Measurements from ENCODE around the gene MRPS9.

Gene MRPS9

DNA sequence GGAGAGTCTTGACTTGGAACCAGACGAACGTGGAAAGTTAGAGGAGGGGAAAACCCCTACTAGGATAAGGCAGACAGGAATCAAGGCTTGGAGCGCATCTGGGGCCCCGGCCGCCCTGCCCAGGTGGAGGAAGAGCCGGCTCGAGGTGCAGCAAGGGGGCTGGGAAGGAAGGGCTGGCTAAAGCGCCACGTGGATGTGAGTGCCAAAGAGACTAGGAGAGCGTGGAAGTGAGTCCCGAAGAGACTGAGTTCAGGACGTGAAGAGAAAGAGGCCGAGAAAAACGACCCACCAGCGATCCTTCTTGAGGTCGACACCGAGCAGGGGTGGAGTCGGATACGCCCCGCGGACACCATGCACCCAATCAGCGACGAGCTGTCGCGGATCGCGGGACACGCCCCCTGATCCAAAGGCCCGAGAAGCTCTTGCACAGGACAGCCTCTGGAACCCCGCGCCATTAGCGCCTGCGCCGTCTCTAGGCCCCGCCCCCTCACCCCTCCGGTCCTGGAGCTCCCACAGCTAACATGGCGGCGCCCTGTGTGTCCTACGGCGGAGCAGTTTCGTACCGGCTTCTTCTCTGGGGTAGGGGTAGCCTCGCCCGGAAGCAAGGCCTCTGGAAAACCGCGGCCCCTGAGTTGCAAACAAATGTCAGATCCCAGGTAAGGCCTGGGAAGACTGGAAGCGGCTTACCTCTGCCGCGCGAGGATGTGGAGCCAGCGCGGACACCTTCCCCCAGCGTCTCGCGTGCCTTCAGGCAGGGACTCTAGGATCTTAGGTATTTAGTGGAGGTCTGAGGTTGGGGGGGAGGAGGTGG is at the start of gene MRPS9:
MRPS9 (plus strand) TSS at position 498 of the 811 bp plus-strand sequence; CDS start at position 522, 24 bp downstream.
- DNase-seq (ENCODE audit: low spot score): peak; percentile 99

DNA sequence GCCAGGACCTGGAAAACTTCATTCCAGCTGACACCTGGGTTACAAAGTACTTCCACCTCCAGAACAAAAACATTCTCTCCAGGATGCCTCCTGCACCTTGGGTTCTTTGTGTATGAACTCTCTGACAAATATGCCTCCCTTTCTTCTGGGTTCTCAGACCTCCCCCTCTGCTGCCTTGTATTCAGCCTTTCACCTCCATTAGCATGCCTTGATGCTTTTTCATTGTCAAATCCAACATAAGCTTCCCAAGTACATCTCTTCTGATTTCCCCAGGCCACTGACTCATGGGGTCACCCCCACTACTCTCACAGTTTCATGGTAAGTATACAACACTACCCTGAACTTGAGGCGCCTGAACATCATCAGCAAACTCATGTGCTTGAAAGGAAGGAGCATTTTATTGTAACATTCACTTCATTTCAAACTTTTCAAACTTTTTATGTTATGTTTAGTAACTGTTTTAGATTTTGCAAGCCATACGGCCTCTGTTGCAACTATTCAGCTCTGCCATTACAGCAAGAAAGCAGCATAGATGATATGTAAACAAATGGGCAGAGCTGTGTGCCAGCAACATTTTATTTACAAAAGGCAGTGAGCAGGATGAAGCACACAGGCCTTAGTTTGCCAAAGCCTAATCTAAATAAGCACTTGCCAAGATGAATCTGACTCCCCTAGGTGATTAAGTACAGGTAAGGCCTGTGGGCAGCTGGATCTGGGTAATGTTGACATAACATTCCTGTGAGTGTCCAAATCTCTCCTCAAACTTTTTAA is 32.5 kb upstream of the MRPS9 start:
- DNase-seq (ENCODE audit: low spot score): no peak

DNA sequence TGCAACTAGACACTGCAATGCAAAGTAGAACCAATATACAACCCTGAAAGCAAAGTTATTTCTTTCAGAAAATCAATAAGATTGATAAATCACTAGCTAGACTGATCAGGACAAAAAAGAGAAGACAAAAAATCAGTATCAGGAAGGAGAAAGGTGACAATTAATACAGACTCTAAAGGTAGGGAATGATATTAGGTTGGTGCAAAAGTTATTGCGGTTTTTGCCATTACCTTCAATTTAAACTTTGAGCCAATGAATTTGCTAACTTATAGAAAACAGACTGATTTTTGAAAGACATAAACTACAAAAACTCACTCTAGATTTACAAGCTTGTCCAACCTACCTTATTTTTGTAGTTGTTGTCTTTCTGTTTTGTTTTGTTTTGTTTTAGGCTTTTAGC is 30.5 kb upstream of the MRPS9 start:
- DNase-seq (ENCODE audit: low spot score): no peak

DNA sequence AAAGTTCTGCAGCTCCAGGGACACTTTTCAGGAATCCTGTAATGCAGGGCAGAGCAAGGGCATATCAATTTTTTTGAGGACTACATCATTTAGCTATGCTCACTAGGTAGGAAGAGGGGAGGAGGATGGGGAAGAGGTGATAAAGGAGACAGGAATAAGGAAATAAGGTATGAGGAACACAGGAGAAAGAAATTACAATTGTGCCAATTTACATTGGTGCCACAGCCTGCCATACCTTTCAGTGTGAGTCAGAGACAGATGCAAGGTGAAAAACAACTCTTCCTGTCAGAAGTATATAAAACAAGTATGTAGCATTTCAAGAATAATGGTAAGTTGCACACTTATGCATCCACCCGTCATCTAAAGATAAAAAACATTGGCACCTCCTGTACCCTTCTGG is 5.4 kb upstream of the MRPS9 start:
- DNase-seq (ENCODE audit: low spot score): no peak

DNA sequence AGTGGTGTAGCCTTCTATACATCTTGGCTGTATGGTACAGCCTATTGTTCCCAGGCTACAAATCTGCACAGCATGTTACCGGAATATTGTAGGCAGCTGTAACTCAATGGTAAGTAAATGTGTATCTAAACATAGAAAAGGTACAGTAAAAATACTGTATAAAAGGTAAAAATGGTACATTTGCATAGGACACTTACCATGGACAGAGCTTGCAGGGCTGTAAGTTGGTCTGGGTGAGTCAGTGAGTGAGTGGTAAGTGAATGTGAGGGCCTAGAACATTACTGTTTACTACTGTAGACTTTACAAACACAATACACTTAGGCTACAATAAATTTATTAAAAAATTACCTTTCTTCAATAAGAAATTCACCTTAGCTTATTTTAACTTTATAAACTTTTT is 3.7 kb upstream of the MRPS9 start:
- DNase-seq (ENCODE audit: low spot score): no peak

DNA sequence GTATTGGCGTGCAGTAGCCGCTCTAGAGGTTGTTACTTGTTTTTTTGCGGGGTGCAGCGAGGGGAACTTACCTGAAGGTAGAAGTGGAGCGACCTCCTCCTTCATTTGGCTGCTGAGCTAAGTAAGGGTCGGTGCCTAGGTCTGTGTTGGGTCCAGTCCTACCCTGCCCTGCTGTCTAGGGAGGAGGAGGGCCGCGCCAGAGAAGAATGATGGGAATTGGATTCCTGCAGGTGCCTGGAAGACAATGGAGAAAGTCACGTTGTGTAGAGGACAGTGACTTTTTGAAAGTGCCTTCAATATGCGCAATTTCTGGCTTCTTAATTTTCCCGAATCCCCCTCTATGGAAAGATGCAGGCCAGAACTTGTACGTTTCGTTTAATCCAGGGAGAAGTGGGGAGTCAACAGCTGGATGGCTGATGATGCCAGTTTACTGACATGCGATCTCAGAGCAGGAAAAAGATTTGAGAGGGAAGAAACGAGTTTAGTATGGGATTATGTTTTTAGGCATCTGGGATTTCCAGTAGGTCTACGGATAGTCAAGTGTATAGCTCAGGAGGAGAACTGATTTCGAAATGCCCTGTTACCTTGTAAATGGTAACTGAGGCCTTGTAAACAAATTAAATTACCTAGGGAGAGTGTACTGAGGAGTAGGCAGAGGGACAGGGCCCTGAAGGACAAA is 653 bp downstream of the MRPS9 start:
- DNase-seq (ENCODE audit: low spot score): peak; percentile 31

DNA sequence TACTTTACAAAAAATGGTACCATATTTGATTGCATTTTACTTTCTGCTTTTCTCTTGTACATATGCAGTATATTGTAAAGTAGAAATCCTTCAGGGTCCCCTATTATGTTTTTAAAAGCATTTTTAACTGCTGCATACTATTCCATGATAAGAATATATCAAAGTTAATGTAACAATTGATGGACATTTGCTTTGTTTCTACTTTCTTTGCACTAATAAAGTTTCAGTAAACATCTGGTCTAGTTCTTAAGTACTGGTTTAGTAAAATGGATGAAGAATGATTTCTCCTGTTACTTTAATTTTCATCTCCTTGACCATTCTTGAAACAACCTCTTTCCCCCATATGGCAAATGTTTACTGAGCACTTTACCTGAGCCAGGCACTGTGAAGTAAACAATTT is 1.7 kb downstream of the MRPS9 start:
- DNase-seq (ENCODE audit: low spot score): no peak

DNA sequence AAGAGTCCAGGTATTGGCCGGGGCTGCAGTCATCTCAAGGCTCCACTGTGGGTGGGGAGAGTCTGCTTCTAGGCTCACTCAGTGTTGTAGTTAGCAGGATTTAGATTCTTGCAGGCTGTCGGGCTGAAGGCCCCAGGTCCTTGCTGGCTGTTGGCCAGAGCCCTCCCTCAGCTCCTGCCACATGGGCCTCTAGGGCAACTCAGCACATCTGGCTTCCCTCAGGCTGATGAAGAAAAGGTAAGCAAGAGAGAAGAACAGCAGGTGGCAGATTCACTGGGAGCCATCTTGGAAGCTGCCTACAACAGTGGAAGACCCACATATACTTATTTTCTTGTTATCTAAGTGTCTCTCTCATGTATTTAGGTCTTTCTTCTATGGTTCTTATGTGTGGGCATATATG is 4.3 kb downstream of the MRPS9 start:
- no peak for DNase-seq (ENCODE audit: low spot score)

DNA sequence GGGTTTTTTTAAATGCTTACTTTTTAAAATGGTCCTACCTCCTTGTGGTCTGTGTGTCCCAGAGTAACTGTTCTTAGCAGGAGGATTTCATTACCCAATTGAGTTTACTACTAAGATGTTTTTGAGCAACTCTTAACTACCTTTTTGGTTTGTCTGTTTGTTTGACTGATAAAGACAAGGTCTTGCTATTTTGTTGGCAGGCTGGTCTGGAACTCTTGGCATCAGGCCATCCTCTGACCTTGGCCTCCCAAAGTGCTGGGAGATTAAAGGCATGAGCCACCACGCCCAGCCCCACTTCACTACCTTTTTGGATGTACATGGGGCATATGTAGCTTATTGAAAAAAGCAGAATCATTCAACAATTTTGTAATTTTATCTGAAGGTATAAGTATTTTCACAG is 14.9 kb downstream of the MRPS9 start:
- DNase-seq (ENCODE audit: low spot score): no peak

DNA sequence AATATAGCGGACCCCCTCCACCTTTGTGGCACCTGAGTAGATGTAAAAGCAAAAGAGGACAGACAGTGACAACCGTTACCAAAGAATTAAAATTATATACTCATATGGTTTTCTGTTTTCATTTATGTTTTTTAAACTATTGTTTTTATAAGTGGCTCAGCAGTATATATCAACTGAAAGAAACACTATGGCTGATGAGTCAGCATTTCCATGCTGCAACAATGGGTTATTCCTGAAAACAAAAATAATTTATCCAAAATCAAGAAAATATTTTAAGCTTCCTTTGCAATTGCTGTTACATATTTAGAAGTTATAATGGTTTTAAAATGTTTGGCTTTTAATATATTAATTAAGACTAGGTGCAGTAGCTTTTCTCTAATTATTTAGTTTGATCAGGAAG is 17.7 kb downstream of the MRPS9 start:
- no peak for DNase-seq (ENCODE audit: low spot score)

DNA sequence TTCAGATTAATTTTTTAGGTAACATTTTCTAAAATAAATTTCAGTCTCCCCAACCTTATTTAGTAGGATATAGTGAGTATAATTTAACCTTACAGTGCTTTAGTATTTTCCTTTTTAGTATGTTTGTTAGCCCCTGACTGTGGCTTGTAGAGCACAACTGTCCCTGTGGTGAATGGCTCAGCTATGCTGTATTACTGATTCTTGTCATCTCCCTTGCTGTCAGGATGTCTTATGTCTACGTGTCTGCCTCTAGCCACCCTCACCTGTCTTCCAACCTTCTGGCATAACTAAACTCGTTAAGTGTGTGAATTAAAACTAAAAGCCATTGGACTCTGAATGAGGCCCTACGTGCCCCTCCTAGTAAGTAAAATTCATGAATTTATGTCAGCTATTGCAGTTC is 18.4 kb downstream of the MRPS9 start:
- no peak for DNase-seq (ENCODE audit: low spot score)

DNA sequence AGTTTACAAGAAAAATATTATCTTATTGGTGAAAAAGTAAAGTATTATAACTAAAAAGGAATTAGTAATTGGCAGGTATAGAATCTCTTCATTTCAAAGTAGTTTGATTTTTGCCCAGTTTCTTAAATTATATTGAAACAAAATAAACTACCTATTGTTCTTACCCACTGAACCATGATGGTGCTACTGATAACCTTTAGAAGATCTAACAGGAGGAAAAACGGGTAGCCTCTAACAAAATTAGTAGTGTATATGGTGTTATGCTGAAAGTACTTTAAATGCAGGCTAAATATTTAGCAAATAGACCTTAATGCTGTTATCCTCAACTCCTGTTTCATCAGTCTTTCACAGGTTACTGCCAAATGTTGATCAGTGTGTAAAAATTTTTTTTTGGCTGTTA is 19.1 kb downstream of the MRPS9 start:
- DNase-seq (ENCODE audit: low spot score): no peak

DNA sequence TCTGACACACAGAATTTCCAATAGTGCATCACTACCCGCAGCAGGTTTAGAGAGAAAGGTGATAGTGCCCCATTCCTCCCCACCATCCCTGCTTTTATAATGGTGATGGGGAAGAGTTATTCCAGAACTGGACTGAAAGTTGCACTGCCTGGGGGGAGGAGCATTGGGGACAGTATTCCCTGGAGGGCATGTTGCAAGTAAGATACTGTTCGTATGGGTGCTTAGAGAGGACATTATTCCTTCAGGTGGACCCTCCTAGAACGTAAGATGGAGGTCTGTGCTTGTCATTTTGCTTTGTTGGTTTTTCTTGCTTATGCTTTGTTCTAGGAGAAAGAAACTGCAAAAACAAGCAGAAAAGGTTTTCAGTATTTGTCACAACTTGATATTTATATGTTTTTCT is 23.7 kb downstream of the MRPS9 start:
- no peak for DNase-seq (ENCODE audit: low spot score)

DNA sequence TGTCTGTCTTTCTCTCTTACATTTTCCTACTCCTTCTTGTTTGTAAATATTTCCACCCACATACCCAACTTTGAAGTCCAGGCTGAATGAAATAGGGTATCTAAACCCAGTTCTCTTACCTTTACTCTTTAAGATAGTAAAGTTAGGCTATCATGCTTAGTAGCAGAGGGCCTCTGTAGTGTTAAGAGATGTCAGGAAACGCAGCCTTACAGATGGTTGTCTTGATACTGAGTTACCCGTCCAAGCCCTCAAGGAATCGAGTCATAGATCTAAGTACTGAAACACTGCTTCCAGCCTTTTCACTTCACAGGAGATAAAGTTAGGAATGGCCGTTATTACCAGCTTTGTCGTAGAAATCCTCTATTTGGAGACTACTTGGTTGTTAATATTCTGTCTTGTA is 24.3 kb downstream of the MRPS9 start:
- DNase-seq (ENCODE audit: low spot score): no peak

DNA sequence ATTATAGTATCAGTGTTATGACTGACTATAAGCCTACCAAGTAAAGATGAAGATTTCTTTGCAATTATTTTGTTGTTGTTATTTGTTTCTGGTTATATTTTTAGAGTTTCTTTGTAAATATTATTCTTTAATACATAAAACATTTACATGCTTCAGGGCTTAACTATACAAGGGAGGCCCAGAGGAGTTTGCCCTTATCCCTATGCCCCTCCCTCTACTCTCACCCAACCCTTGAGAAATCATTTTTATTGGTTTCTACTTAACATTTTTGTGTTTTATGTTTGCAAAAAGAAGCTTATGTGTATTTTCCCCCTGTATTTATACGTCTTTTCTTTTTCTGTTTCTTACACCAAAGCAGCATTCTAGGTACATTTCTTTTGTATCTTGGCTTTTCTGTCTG is 30.5 kb downstream of the MRPS9 start:
- DNase-seq (ENCODE audit: low spot score): no peak

DNA sequence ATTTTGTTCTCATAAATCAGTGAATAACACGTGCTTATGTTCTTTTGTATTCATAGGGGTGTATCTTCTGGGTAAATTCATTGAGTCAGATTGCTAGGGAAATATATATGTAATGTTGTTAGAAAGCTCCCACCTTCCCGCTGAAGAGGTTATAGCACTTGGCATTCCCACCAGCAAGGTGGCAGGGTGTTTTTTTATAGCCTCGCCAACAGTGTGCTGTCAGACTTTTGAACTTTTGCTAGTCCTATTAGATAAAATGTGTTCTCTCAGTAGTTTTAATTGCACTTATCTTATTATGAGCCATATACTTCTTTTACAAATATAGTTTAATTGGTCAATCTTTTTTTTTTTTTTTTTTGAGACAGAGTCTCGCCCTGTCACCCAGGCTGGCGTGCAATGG is 31.0 kb downstream of the MRPS9 start:
- DNase-seq (ENCODE audit: low spot score): no peak

DNA sequence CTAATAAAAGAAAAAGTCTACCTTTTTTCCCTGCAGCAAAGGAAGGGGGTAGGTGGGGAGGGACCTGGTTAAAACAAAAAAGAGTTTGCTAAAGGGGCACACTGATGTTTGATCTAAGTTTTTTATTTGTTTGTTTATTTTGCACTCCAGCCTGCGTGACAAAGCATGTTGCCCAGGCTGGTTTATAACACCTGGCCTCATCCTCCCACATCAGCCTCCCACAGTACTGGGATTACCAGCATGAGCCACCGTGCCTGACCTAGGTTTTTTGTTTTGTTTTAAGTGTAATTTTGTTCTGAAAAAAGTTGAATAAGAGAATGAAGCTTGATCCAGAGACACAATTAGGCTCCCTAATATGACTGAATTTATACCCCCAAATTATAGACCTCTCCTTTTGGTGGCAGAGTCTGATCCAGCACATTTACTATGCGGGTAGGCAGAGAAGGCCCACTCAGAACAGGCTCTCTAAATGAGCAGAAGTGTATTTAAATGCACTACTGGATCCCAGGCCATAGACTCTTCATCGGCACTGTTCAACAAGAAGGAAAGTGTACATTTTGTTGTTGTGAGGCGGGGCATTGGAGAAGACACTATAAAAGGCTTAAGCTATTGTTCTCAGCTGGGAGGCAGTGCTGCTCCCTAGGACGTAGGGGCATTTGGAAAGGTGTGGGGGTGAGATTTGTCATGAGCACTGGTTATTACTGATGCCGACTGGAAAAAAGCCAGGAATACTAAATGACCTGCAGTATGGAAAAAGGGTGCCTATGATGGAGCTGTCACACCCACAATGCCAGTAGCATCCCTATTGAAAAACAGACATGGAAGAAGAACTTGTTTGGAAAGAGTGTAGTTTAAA is 32.4 kb downstream of the MRPS9 start:
- DNase-seq (ENCODE audit: low spot score): no peak

DNA sequence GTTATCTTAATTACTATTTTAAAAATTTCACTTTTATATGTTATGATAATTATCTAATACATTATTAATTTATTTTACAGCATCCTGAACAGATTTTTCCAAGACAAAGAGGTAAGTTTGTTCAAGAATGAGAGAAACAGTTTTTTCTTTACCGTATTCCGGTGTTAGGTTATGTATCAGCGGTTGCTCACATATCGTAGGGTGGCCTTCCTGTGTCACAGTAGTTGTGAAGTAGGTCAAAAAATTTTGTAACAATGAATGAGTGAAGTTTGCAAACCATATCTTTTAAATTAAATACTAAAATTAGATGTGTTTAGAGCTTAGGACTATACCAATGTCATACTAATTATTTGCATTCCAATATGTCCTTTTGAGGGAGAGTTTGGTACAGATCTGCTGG is 33.5 kb downstream of the MRPS9 start:
- no peak for DNase-seq (ENCODE audit: low spot score)

DNA sequence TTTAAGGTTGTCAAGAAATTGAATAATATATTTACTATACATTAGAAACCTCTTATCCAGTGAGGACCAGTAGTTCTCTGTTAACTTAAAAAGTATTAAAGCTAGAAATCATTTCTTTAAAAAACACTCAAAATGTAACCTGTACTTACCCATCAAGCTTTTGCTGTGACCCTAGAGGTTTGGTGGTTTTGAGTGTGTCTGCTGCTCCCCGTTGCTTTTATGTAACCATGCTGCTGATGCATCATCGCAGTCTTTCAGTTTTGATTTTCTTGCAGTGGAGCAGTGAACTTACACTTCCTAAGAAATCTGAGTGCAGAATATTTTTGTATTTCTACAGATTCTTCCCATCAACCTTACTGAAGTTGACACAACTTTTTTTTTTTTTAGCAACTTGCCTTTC is 34.2 kb downstream of the MRPS9 start:
- no peak for DNase-seq (ENCODE audit: low spot score)

DNA sequence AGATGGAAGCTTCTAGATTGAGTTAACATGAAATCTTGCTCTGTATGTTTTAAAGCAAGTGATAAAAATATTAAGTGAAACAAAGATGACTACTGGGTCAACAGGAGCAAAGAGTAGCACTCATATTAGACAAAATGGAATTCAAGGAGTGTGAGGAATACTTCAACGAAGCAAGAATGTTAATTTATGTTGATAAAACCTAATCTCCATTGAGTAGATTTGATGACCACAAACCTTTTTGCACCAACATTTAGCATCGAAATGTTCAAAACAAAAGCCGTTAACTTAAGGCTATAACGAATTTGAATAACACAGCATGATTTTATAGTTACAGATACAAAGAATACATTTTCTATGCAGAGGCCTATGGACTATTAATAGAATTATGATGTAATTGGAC is 35.7 kb downstream of the MRPS9 start:
- DNase-seq (ENCODE audit: low spot score): no peak

DNA sequence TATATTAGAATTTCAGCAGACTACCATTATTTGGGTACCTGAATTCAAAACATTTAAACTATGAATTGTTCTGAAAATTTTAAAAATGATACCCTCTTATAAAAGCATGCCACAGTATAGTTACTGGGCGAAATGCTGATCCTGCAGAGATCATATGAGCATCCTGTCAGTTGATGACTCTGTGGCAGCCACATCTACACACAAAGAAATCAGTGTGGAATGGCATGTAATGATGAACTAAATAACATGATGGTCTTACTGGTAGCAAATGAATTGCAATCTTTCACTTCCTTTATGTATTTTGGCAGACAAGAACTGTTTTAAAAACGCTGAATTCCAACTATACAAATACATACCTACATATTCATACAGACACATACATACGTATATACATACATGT is 38.3 kb downstream of the MRPS9 start:
- DNase-seq (ENCODE audit: low spot score): no peak

DNA sequence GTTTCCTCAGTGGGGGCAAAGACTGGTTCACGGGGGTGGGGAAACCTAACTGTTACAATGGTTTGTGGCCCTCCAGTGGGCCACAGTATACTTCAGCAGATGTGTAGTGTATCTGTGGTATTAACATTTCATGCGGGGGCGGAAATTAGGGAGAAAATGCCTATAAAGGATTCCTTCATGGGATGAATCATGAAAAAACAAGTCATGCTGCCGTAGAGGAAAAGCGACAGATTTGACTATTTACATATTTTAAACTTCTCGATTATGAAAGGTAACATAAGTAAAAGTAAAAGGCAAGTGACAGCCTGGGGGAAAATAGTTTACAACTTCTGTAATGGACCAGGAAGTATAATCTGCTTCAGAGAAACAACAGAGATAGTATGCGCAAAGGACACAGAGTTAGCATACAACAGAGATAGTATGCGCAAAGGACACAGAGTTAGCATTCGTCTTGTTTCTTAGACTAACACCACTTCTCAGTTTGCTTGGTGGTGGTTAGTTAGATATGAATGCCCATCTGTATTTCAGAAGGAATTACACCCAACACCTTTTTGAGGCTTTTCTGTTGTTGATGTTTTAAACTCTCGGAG is 41.1 kb downstream of the MRPS9 start:
- no peak for DNase-seq (ENCODE audit: low spot score)

All from putamen (tissue), 1 donor.